ENCODE measurements around the gene HDDC3. TPM values are rescaled to one million over a fixed set of nuclear protein-coding genes. Genes with fewer than 3 reads are reported as not detected.

Gene HDDC3
- total and polyA plus RNA-seq, 9 of the 15 experiments (the other 6 are each of a cell fraction or from before 2014, with no cell fraction given) = 14.9 to 55.8 (median 36.9) TPM

DNA sequence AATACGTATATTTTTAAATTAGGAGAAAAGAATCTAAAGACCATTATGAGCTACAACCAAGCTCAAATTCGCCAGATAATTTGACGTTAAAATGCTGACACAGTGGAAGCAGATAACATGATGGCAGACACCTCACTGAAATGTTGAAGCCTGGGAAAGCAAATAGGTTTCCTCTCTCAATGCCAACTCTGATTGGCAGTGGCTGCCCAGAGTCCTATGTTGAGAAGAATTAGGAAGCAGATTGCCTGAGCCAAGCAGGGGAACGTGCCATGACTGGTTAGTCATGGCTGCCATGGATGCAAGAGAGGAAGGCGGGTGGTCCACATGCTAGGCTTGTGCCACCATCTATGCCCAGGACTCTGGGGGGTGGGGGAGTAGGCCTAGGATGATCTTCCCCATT, 5.9 kb upstream of the HDDC3 start:
- peaks cover 61% of the 10 kb centered on the region for H3K36me3 ChIP-seq (ENCODE audit: control insufficient read depth, insufficient read depth, low read length)
- H3K9me1 ChIP-seq (ENCODE audit: control insufficient read depth, insufficient read depth, low read length) = no peaks in the 10 kb centered on the region
- in situ Hi-C loops (cut with MboI) = no loop called here
- H2AFZ ChIP-seq (ENCODE audit: low read depth, low read length) = no peak overlapping the region
- intact Hi-C loops (cut with micrococcal nuclease) = loop anchor here (10.0 kb wide), 2 partner anchors 287 to 643 kb away; no protein-coding TSS in a partner anchor
- ATAC-seq (no peak), FAIRE-seq (no peak), DNase-seq (ENCODE audit: extremely low read depth in 1 of 4, low spot score in 3 of 4) (no peak)
- TF ChIP-seq PATZ1 (CRISPR knock-in tag; IDR thresholded peaks at IDR 0.05; ENCODE audit: borderline replicate concordance) = no peak
- peak; percentile 35; the same call in 1 of the 2 replicates for TF ChIP-seq ZNF316 (IDR thresholded peaks at IDR 0.05)
- TF ChIP-seq ZNF436 (CRISPR knock-in tag; IDR thresholded peaks at IDR 0.05) = no peak
- H3K27ac ChIP-seq (ENCODE audit: extremely low read depth, low read depth, low read length) = no peak overlapping the region
- H3K4me3 ChIP-seq = no peak overlapping the region
- BruUV-seq (replicated peaks) = no TSS peak
- POLR2A ChIA-PET = interaction anchor here (0.7 kb wide), 1 partner anchor 365 kb away, joined by 3 read pairs; no protein-coding TSS in a partner anchor
- peak overlapping the region in 1 of 2 experiments; percentile 37; a peak in 1 of 4 replicates for H3K9ac ChIP-seq (ENCODE audit: insufficient read depth in 1 of 2, low read depth in 2 of 2, low read length in 2 of 2)
- H3K9me3 ChIP-seq (replicated peaks; ENCODE audit: control insufficient read depth, insufficient read depth, low read depth, low read length) = no peaks in the 10 kb centered on the region
- no peak overlapping the region for H3K4me2 ChIP-seq (ENCODE audit: insufficient read depth, low read length)
- peaks cover 23 to 32% of the 10 kb centered on the region in 2 experiments for H3K4me1 ChIP-seq (replicated peaks in 1 of 2; ENCODE audit: control insufficient read depth in 2 of 2, insufficient read depth in 2 of 2, low read length in 2 of 2)
- no peaks in the 10 kb centered on the region for H4K20me1 ChIP-seq (replicated peaks; ENCODE audit: control insufficient read depth, insufficient read depth, low read length)
- 88% methylated on average over 5 of the region's 5 CpGs for WGBS (ENCODE audit: insufficient coverage, low coverage, missing lambda C conversion rate)
- H3K27me3 ChIP-seq (ENCODE audit: control insufficient read depth in 2 of 2, insufficient read depth in 2 of 2, low read length in 2 of 2) = no peaks in the 10 kb centered on the region
- CTCF ChIA-PET (ENCODE audit: low intra/inter-chr PET ratio) = no interaction called here
- peaks cover 22% of the 10 kb centered on the region for H3K79me2 ChIP-seq (ENCODE audit: control insufficient read depth, insufficient read depth, low read length)
